Gastrocnemius medialis (tissue), 4 donors: Measurements from ENCODE around the gene MGMT. TPM values are rescaled to one million over a fixed set of nuclear protein-coding genes. Genes with fewer than 3 reads are reported as not detected.

Experiments used
- ATAC-seq, 2 donors: fragments of 150-250 bp; one replicate each; pipeline ENCODE4 v1.9.1; 2016
- DNase-seq, 2 donors: peaks; one replicate each; pipeline ENCODE4 v3.0.0-alpha.2; 2019
- H3K27ac ChIP-seq, 4 donors: fragments of 200-600 bp; sonication (generic); 1 replicate in 1 of 4; 2 replicates in 3 of 4; pipeline ENCODE4 v1.5.1; 2016 to 2018; ENCODE audit warnings: mild to moderate bottlenecking in 2 of 4, moderate library complexity in 1 of 4
- H3K27me3 ChIP-seq, 3 donors: fragments of 200-600 bp; sonication (generic) in 2 of 3; 1 replicate in 1 of 3; 2 replicates in 2 of 3; pipeline versions ENCODE4 v1.5.1 to v1.6.0; 2016 to 2019; ENCODE audit warnings: mild to moderate bottlenecking in 1 of 3, moderate library complexity in 1 of 3
- H3K36me3 ChIP-seq, 2 donors: fragments of 200-600 bp; sonication (generic) in 1 of 2; one replicate each; pipeline ENCODE4 v1.5.1; 2017 to 2018
- H3K4me1 ChIP-seq, 2 donors: fragments of 200-600 bp; sonication (generic) in 1 of 2; one replicate each; pipeline ENCODE4 v1.5.1; 2016 to 2017; ENCODE audit warnings: mild to moderate bottlenecking in 2 of 2
- H3K4me3 ChIP-seq, 4 donors: fragments of 200-600 bp; sonication (generic) in 3 of 4; 1 replicate in 1 of 4; 2 replicates in 3 of 4; pipeline ENCODE4 v1.5.1; 2016 to 2019; ENCODE audit warnings: mild to moderate bottlenecking in 2 of 4
- H3K9me3 ChIP-seq, 3 donors: fragments of 200-600 bp; sonication (generic) in 2 of 3; 1 replicate in 1 of 3; 2 replicates in 2 of 3; pipeline ENCODE4 v1.5.1; 2016 to 2019
- POLR2A ChIP-seq, 2 donors: fragments of 450-650 bp; IDR thresholded peaks; one replicate each; pipeline ENCODE4 v1.6.1; 2017; ENCODE audit warnings: antibody characterized with exemption in 2 of 2, mild to moderate bottlenecking in 2 of 2, moderate library complexity in 2 of 2
- in situ Hi-C, 4 donors: fragments of 200-750 bp; cut with MboI; loops; one replicate each; pipeline versions ENCODE4 v1.15.0 to v1.8.0; 2017; ENCODE audit warnings: low sequenced_read_pairs in 4 of 4
- intact Hi-C: fragments of 100-400 bp; cut with DNase I; formaldehyde crosslinking; loops from one replicate; pipeline ENCODE4 v1.15.1; 2023; ENCODE audit warnings: low total_unique reads
- total RNA-seq, 4 donors: library from RNA; depleted of rRNA; stranded (reverse); fragments of >200 nt; gene quantifications; one replicate each; pipeline versions ENCODE4 v1.1.0 to v1.2.3, GENCODE V29; 2016
- TF ChIP-seq, protein P1 (sequence below), 5 experiments: fragments of 450-650 bp in 3 of 5; fragments of 200-600 bp in 2 of 5; sonication (generic) in 2 of 5; IDR thresholded peaks in 4 of 5; conservative IDR thresholded peaks in 1 of 5; 1 replicate in 4 of 5; 2 replicates in 1 of 5; pipeline ENCODE4 v1.5.1; 2016 to 2019; ENCODE audit warnings: antibody characterized with exemption in 5 of 5, mild to moderate bottlenecking in 3 of 5, moderate library complexity in 3 of 5

The MGMT gene
- total RNA-seq, 4 donors from 2014 or later = 8.9 to 20.7 (median 17.1) TPM

GRCh38 chr10:129604333-129605032 lies 137.4 kb downstream of the MGMT start:
- DNase-seq = no peak
- in situ Hi-C loops = no loop called here
- TF ChIP-seq, protein P1, sequence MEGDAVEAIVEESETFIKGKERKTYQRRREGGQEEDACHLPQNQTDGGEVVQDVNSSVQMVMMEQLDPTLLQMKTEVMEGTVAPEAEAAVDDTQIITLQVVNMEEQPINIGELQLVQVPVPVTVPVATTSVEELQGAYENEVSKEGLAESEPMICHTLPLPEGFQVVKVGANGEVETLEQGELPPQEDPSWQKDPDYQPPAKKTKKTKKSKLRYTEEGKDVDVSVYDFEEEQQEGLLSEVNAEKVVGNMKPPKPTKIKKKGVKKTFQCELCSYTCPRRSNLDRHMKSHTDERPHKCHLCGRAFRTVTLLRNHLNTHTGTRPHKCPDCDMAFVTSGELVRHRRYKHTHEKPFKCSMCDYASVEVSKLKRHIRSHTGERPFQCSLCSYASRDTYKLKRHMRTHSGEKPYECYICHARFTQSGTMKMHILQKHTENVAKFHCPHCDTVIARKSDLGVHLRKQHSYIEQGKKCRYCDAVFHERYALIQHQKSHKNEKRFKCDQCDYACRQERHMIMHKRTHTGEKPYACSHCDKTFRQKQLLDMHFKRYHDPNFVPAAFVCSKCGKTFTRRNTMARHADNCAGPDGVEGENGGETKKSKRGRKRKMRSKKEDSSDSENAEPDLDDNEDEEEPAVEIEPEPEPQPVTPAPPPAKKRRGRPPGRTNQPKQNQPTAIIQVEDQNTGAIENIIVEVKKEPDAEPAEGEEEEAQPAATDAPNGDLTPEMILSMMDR (IDR thresholded peaks at IDR 0.05 in 4 of 5, conservative IDR thresholded peaks at IDR 0.05 in 1 of 5) = no peak
- no peak for TF ChIP-seq POLR2A (IDR thresholded peaks at IDR 0.05)

DNA sequence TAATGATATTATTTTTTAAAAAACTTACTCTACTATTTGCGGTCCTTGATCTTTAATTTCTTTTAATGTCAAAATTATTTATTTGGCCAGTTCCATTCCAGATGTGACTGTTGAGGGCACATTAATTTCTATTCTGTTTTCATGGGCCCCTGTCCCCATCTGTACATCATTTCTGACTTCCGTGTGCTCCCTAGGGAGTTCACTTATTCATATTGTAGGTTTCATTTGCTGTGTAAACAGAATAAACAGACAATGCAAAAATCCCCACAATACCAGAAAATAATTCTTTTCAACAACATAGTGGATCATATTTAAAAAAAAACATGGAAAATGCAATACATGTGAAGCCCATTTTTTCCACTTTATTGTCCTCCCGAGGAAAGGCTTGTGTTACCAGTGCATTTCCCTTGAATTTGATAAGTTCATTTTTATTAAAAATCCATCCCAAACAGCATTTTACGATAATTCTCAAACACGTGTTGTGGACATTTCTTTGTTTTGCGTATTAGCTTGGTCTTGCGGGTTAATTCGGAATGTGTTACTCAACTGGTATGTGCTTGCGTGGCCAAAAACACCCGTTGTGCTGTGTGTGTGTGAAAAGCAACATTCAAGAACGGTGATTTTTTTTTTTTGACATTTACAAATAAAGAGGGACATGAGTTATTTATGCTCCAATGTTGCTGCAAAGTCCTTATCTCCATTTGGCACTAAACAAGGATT lies 138.4 kb downstream of the MGMT start:
- in situ Hi-C loops = no loop called here
- no peaks in the 10 kb centered on the region for H3K9me3 ChIP-seq
- peak overlapping the region in 1 of 4 donors; percentile 2 for H3K4me3 ChIP-seq
- H3K4me1 ChIP-seq = peaks cover 0 to 3% of the 10 kb centered on the region in 2 donors
- intact Hi-C loops = no loop called here
- no peak overlapping the region for H3K27ac ChIP-seq
- DNase-seq (no peak), ATAC-seq (no peak)
- no peak for TF ChIP-seq POLR2A (IDR thresholded peaks at IDR 0.05)
- TF ChIP-seq, protein P1 (IDR thresholded peaks at IDR 0.05 in 4 of 5, conservative IDR thresholded peaks at IDR 0.05 in 1 of 5) = no peak
- H3K27me3 ChIP-seq = no peaks in the 10 kb centered on the region
- H3K36me3 ChIP-seq = no peaks in the 10 kb centered on the region

More at GRCh38 chr10:129604333-129605032, 137.4 kb downstream of the MGMT start:
- no peaks in the 10 kb centered on the region for H3K36me3 ChIP-seq
- no peak overlapping the region for H3K27ac ChIP-seq
- intact Hi-C loops = no loop called here
- no peak overlapping the region for H3K4me3 ChIP-seq
- H3K27me3 ChIP-seq = no peaks in the 10 kb centered on the region
- peaks cover 0 to 3% of the 10 kb centered on the region in 2 donors for H3K4me1 ChIP-seq
- ATAC-seq = no peak
- H3K9me3 ChIP-seq = no peaks in the 10 kb centered on the region

DNA sequence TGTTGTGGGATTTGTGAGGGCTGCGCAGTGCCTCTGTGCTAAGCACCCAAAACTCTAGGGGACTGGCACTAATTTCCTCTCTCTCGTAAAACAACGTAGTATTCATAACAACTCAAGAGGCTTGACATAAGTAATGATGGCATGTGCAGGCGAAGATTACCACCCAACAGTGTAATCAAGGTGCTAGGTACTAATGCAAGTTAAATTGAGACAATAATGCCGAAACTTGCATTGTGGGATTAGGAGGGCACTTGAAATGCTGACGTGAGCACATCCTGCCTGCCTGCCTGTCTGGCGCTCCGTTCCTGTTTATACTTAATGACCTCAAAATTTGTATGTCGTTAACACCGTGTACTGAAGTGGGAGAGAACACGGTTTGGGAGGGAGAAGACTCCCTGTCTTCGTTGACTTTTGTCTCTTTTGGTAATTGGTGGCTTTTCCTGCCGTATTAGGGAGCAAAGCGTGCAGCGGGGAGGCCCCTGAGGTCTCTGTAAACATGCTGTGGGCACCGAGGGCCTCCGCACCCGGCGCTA lies 139.0 kb downstream of the MGMT start:
- TF ChIP-seq, protein P1 (IDR thresholded peaks at IDR 0.05 in 4 of 5, conservative IDR thresholded peaks at IDR 0.05 in 1 of 5) = no peak
- no peak for TF ChIP-seq POLR2A (IDR thresholded peaks at IDR 0.05)
- no peak for DNase-seq
- Histone ChIP-seq H3K36me3 (no peaks in the 10 kb centered on the region), H3K27ac (no peak overlapping the region), H3K9me3 (no peaks in the 10 kb centered on the region), H3K4me1 (peaks cover 0 to 3% of the 10 kb centered on the region in 2 donors), H3K27me3 (no peaks in the 10 kb centered on the region), H3K4me3 (peak overlapping the region in 1 of 4 donors; percentile 2)
- in situ Hi-C loops = no loop called here
- no peak for ATAC-seq
- intact Hi-C loops = no loop called here

DNA sequence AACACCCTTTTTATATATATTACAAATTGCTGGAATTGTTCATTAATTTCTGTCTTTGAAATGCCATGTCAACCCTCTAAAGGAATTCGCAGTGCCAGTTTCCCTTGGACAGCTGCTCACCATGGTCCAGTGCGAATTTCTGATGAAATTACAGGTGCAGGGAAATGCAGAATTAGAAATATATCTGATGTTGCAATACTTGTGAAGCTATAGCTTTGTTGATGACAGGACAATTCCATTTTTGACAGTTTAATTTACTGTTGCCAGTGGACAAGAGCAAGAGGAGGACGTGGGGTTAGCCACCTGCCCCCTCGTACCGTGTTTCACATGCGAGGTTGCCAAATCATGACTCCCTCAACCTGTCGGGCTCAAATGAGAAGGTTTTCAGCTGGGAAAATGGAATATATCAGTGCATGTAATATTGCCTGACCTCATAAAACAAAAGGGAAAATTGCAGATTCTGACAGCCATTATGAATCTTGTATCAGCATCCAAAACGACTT lies 140.6 kb downstream of the MGMT start:
- DNase-seq (no peak), ATAC-seq (no peak)
- Histone ChIP-seq H3K27me3 (no peaks in the 10 kb centered on the region), H3K36me3 (no peaks in the 10 kb centered on the region), H3K27ac (no peak overlapping the region), H3K4me1 (peaks cover 0 to 3% of the 10 kb centered on the region in 2 donors), H3K9me3 (no peaks in the 10 kb centered on the region), H3K4me3 (no peak overlapping the region)
- no peak for TF ChIP-seq POLR2A (IDR thresholded peaks at IDR 0.05)
- TF ChIP-seq, protein P1 (IDR thresholded peaks at IDR 0.05 in 4 of 5, conservative IDR thresholded peaks at IDR 0.05 in 1 of 5) = no peak
- in situ Hi-C loops (no loop called here), intact Hi-C loops (no loop called here)
